KMS-11 (cell line): Measurements from ENCODE around the gene MYPN.
A peak's percentile ranks its signal among the peaks of the same experiment; 100 is the strongest.

Experiments used
- H2AFZ ChIP-seq: fragments of 200-600 bp; sonication (generic); 2 replicates; pipeline ENCODE4 v1.6.1; 2016; ENCODE audit warnings: antibody characterized with exemption, mixed run types, low read depth
- H3K27ac ChIP-seq: fragments of 200-600 bp; sonication (generic); 2 replicates; pipeline ENCODE4 v1.6.1; 2016; ENCODE audit warnings: mild to moderate bottlenecking, mixed run types
- H3K27me3 ChIP-seq: fragments of 200-600 bp; sonication (generic); 2 replicates; pipeline ENCODE4 v1.6.1; 2017; ENCODE audit warnings: mild to moderate bottlenecking, low read depth, mixed run types, moderate library complexity; ENCODE audit not compliant: insufficient read depth
- H3K36me3 ChIP-seq: fragments of 200-600 bp; sonication (generic); 2 replicates; pipeline ENCODE4 v1.6.1; 2017; ENCODE audit warnings: mild to moderate bottlenecking, mixed run types; ENCODE audit not compliant: insufficient read depth
- H3K4me1 ChIP-seq: fragments of 200-600 bp; sonication (generic); 2 replicates; pipeline ENCODE4 v1.6.1; 2016; ENCODE audit warnings: mild to moderate bottlenecking, low read depth, mixed run types; ENCODE audit not compliant: poor library complexity, severe bottlenecking
- H3K4me2 ChIP-seq: fragments of 200-600 bp; sonication (generic); 2 replicates; pipeline ENCODE4 v1.7.0; 2016; ENCODE audit warnings: mild to moderate bottlenecking, mixed run types
- H3K4me3 ChIP-seq: fragments of 200-600 bp; sonication (generic); IDR thresholded peaks from 2 replicates; pipeline ENCODE4 v1.6.1; 2017; ENCODE audit warnings: low read depth, low read length, mixed read lengths; ENCODE audit not compliant: insufficient read depth
- H3K79me2 ChIP-seq: fragments of 200-600 bp; sonication (generic); 2 replicates; pipeline ENCODE4 v1.6.1; 2016; ENCODE audit warnings: low read depth, mixed run types; ENCODE audit not compliant: insufficient read depth
- H3K9ac ChIP-seq: fragments of 200-600 bp; sonication (generic); 2 replicates; pipeline ENCODE4 v1.6.1; 2016; ENCODE audit warnings: mild to moderate bottlenecking, mixed run types
- H4K20me1 ChIP-seq: fragments of 200-600 bp; sonication (generic); 2 replicates; pipeline ENCODE4 v1.6.1; 2016; ENCODE audit warnings: mild to moderate bottlenecking, mixed run types; ENCODE audit not compliant: insufficient read depth
- CTCF ChIP-seq: fragments of 200-600 bp; sonication (generic); conservative IDR thresholded peaks from 2 replicates; pipeline ENCODE4 v1.6.1; 2017; ENCODE audit warnings: low read depth, mild to moderate bottlenecking, antibody characterized with exemption, low read length, moderate library complexity, mixed read lengths

The MYPN gene

DNA sequence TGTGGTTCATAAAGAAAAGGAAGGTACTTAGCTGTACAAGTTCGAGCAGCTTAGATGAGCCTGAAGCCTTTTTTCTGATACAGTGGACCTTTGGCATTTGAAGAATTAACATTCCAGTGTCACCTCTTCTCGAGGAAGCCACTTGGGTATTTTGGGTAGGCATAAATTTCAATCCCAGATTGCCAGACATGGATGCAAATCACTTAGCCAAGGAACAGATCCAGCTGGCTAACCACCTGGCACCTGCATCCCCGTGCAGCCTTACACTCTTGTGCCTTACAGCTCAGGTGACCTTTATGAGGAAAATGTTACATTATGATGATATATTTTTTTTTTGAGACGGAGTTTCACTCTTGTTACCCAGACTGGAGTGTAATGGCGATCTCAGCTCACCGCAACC is 138.6 kb downstream of the MYPN start:
- no peaks in the 10 kb centered on the region for H3K36me3 ChIP-seq
- no peak overlapping the region for H3K4me2 ChIP-seq
- TF ChIP-seq CTCF = no peak
- no peak overlapping the region for H3K27ac ChIP-seq
- H4K20me1 ChIP-seq = no peaks in the 10 kb centered on the region
- no peaks in the 10 kb centered on the region for H3K79me2 ChIP-seq
- H3K9ac ChIP-seq = no peak overlapping the region
- H3K4me1 ChIP-seq = peaks cover 11% of the 10 kb centered on the region
- H3K4me3 ChIP-seq = no peak overlapping the region
- no peak overlapping the region for H2AFZ ChIP-seq
- no peaks in the 10 kb centered on the region for H3K27me3 ChIP-seq

DNA sequence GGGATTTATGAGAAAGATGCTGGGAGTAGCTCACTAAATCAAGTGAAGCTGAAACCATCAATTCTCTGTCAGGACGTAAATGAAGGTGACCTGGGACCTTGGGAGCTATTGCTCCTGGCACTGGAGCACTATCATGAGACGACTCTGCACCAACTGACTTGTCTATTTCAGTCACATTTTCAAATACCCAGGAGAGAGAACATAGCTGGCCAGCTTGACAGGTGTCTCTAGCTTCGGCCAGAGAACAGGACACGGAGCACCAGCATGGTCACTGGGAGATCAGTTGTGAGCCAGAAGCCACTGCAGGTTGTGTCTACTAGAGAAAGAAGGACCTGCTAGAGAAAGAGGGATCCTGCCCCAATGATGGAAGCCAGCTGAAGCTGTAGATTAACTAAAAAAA is 140.0 kb downstream of the MYPN start:
- Histone ChIP-seq H3K4me1 (peaks cover 11% of the 10 kb centered on the region), H3K79me2 (no peaks in the 10 kb centered on the region), H3K36me3 (no peaks in the 10 kb centered on the region), H3K27me3 (no peaks in the 10 kb centered on the region), H3K4me3 (no peak overlapping the region), H3K9ac (no peak overlapping the region), H2AFZ (no peak overlapping the region), H3K4me2 (no peak overlapping the region), H3K27ac (no peak overlapping the region), H4K20me1 (no peaks in the 10 kb centered on the region)
- TF ChIP-seq CTCF = no peak

DNA sequence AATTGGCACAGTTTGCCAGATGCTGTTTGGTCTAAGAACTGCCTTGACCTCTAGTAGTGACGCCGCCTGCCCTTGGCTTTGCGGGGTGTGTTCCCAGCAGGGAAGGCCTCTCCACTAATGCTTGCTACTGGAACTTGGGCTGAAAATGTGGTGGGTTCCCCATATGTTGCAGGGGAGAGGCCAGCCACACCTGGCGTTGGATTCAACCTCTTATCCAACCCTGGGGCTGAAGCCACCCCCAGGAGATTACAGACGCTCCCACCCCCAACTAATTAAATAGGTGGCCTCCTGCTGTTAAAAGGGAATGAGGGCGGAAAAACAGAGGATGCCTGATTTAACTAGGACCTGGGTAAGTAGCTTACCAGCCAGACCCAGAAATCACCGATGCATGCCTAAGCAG is 141.9 kb downstream of the MYPN start:
- no peaks in the 10 kb centered on the region for H3K27me3 ChIP-seq
- no peak overlapping the region for H3K9ac ChIP-seq
- no peak overlapping the region for H2AFZ ChIP-seq
- H3K4me1 ChIP-seq = peaks cover 11% of the 10 kb centered on the region
- H3K4me2 ChIP-seq = no peak overlapping the region
- no peaks in the 10 kb centered on the region for H3K36me3 ChIP-seq
- no peak for TF ChIP-seq CTCF
- H3K79me2 ChIP-seq = no peaks in the 10 kb centered on the region
- H3K4me3 ChIP-seq = no peak overlapping the region
- H3K27ac ChIP-seq = no peak overlapping the region
- H4K20me1 ChIP-seq = no peaks in the 10 kb centered on the region

DNA sequence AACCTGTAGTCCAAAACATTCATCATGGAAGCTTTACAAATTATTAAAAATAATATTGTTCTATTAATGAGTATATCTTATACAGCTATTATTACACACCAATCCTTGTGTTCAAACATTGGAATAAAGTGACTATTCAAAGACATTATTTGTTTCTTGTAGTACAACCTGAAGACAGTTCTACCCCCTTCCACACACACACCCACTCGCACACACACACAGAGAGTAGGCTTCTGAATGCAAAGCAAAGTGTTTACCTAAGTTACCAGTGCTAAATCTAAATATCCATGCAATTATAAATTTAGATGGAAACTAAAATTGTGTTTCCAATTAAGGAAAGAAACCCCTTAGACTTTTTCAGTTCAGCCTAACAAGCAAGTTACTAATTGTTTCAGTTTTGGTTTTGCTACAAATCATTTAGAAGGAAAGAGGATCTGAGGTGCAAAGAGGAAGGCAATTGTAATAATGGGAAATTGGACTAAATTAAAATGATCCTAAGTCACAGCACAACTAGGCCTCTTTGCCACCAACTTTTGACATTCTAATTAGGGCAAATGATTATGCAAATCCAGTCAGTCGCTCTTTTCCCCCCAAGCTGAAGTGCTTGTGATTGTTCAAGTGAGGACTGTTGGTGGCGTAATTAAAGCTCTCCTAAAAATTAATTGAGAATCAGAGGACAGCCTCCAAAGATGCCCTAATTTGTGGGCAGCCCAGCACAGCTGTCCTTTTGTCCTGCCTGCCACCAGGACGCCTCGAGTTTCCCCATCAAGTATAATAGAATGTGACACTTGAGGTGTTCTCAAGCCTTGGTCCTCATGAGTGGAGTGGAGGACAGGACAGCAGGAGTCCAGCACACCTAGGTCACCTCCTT is 142.6 kb downstream of the MYPN start:
- peak overlapping the region; percentile 55; the same call in 1 of the 2 replicates for H3K4me2 ChIP-seq

More for the DNA sequence above, 142.6 kb downstream of the MYPN start:
- Histone ChIP-seq H3K36me3 (no peaks in the 10 kb centered on the region), H3K27me3 (no peaks in the 10 kb centered on the region), H3K9ac (no peak overlapping the region), H3K4me3 (no peak overlapping the region), H4K20me1 (no peaks in the 10 kb centered on the region), H2AFZ (peak overlapping the region; percentile 9; the same call in 1 of the 2 replicates), H3K79me2 (no peaks in the 10 kb centered on the region), H3K4me1 (peaks cover 11% of the 10 kb centered on the region), H3K27ac (no peak overlapping the region)
- no peak for TF ChIP-seq CTCF
